GM19438 (cell line): ENCODE measurements around the gene RNGTT.
A peak's percentile ranks its signal among the peaks of the same experiment; 100 is the strongest.
"Not testable (repeated sequence)": the region's sequence is repeated elsewhere in the genome, so short reads cannot be mapped to it uniquely, and the experiment has no call there.

Experiments used
- ATAC-seq: cut with Tn5 transposase; IDR thresholded peaks from one replicate; pipeline ENCODE4 v1.9.1; 2021; ENCODE audit warnings: low read depth; ENCODE audit not compliant: unreplicated experiment

The RNGTT gene

GRCh38 chr6:88741939-88742338 lies 221.5 kb downstream of the RNGTT start:
- ATAC-seq = no peak

GRCh38 chr6:88741071-88741470 lies 222.3 kb downstream of the RNGTT start:
- no peak for ATAC-seq

- peak; percentile 77 for ATAC-seq
Measured at GRCh38 chr6:88734544-88734943, 228.9 kb downstream of the RNGTT start.

- no peak for ATAC-seq
Measured at GRCh38 chr6:88730611-88731011, 232.8 kb downstream of the RNGTT start.

- ATAC-seq = no peak
Measured at GRCh38 chr6:88728756-88729155, 234.7 kb downstream of the RNGTT start.

GRCh38 chr6:88726409-88726808 lies 237.0 kb downstream of the RNGTT start:
- ATAC-seq = not testable (repeated sequence)

- ATAC-seq = no peak
Measured at GRCh38 chr6:88725111-88725975, 238.1 kb downstream of the RNGTT start.

GRCh38 chr6:88722686-88723085 lies 240.7 kb downstream of the RNGTT start:
- ATAC-seq = no peak

- not testable (repeated sequence) for ATAC-seq
Measured at GRCh38 chr6:88716399-88716798, 247.0 kb downstream of the RNGTT start.

GRCh38 chr6:88712243-88712936 lies 251.0 kb downstream of the RNGTT start:
- ATAC-seq = no peak

- ATAC-seq = no peak
Measured at GRCh38 chr6:88709819-88710246, 253.6 kb downstream of the RNGTT start.

- ATAC-seq = no peak
Measured at GRCh38 chr6:88708197-88708744, 255.1 kb downstream of the RNGTT start.

GRCh38 chr6:88705601-88706000 lies 257.8 kb downstream of the RNGTT start:
- peak; percentile 73 for ATAC-seq

- no peak for ATAC-seq
Measured at GRCh38 chr6:88704980-88705379, 258.4 kb downstream of the RNGTT start.

- ATAC-seq = no peak
Measured at GRCh38 chr6:88702956-88703556, 260.4 kb downstream of the RNGTT start.

- ATAC-seq = no peak
Measured at GRCh38 chr6:88698661-88699060, 264.8 kb downstream of the RNGTT start.

GRCh38 chr6:88695937-88696336 lies 267.5 kb downstream of the RNGTT start:
- ATAC-seq = no peak

GRCh38 chr6:88683734-88684133 lies 279.7 kb downstream of the RNGTT start:
- ATAC-seq = no peak

- no peak for ATAC-seq
Measured at GRCh38 chr6:88680654-88681053, 282.8 kb downstream of the RNGTT start.

- no peak for ATAC-seq
Measured at GRCh38 chr6:88679841-88680240, 283.6 kb downstream of the RNGTT start.

- no peak for ATAC-seq
Measured at GRCh38 chr6:88677356-88677755, 286.1 kb downstream of the RNGTT start.
